CD1c-positive myeloid dendritic cell (primary cell): ENCODE measurements around the gene ITSN2.
"Not testable (repeated sequence)": the region's sequence is repeated elsewhere in the genome, so short reads cannot be mapped to it uniquely, and the experiment has no call there.

Experiments
- DNase-seq: peaks from one replicate; pipeline ENCODE4 v3.0.0-alpha.2; 2016; ENCODE audit errors: extremely low spot score

Gene ITSN2

GRCh38 chr2:24214880-24215279 lies 145.5 kb downstream of the ITSN2 start:
- no peak for DNase-seq

DNA sequence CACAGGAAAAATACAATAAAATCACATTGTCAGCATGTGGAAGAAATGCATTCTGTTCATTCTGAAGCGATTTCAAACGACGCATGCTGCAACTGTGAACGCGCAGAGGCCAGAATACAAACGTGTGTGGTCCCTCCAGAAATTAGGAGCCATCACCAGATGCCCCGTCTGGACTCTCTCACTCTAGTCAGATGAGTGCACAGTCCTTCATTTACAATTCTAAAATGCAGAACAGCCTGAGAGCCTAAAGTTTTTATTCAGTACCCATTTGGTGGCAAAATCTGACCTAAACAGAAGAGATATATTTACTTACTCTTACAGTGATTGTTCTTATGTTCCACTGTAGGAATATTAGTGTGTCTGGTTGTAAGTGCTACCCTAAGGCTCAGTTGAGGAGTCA lies 148.9 kb downstream of the ITSN2 start:
- DNase-seq = no peak

DNA sequence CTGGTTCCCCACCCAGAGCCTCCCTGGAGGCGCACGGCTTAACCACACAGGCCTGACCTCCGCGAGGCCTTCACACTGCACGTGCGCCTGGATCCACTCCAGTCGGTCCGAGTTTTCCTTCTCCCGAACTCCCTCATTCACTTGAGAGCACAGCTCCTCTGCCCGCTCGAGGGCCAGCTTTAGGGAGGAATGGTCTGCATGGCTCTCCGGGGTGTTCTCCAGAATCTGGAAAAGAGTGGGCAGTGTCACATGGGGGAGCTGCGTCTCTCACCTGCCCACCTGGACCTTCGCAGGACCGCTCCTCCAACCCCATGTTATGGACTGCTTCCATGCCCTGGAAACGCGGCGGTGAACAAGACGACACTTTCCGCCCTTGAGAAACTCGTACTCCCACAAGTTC lies 149.6 kb downstream of the ITSN2 start:
- no peak for DNase-seq

DNA sequence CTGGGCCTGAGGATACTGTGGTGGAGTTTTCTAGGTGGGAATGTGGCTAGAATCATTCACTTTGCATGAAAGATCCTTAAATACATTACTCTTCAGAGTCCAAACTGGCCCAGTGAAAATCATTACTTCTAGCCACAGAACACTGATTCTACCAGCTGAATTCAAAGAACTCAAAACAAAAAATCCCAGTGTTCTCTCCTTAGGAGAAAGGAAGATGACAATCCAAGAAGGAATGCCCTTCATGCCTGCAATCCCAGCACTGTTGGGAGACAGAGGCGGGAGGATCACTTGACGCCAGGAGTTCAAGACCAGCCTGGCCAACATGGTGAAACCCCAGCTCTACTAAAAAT lies 150.3 kb downstream of the ITSN2 start:
- no peak for DNase-seq

DNA sequence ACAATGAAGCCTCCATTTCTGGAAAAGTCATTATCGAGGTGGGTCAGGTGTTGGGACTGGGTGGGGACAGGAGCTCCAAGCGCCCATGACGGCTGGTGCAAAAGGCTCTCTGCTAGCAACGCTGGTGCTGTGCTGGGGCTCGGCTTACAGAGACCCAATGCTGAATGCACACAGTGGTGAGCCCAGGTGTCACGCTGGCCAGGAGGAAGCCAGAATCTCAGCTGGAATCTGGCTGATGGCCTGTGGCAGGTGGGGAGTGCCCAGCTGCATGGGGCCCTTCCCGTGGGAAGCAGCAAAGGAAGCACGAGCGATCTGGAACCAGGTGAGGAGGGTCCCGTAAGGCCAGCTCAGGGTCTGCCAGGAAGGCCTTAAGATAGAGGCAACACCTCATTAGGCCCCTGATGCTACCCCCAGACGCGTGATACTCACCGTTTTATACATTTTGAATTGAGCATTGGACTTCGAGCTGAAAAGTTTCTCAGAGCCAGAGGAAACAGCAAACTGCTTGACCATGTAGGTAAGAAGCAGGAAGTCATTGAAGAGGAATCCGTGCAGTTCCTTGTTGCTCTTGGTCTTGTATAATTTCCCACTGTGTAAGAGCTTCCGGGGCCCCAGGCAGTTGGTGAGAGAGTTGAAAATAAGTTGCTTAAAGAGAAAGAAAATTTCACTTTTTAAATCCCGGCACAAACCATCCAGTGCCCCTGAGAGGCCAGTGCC lies 150.8 kb downstream of the ITSN2 start:
- DNase-seq = no peak

GRCh38 chr2:24208490-24208889 lies 151.8 kb downstream of the ITSN2 start:
- no peak for DNase-seq

DNA sequence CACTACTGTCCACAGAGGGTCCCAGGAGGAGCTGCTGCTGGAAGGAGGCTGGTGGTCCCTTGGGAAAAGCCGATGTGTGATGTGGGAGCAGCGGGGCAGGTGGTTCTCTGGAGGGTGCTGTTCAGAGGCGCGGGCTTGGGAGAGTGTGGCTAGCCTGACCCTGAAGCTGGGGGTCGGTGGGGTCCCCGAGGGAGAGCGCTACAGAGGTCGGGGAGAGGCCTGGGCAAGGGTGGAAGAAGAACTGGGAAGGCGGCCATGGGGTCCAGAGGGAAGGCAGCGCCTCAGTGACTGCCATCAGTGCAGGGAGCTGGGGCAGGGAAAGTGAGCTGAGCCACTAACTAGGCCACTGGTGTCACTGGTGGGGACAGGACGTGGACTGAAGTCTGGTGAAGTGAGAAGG lies 153.0 kb downstream of the ITSN2 start:
- no peak for DNase-seq

DNA sequence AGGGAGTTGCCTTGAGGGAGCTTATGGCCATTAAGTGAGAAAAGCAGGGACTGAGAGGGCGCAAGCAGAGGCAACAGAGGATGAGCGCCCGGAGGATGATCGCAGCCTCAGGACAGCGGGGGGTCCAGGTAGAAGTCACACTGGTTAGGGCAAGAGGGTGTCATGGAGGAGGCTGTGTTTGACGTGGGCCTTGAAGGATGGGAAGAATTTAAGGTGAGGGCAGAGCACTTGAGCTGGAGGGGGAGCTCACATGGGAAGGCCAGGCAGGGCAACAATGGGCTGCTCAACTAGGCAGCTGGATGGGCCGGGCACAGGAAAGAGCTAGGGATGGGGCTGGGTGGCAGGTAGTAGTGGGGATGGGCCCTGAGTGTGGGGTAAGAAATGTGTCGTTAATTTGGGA lies 153.6 kb downstream of the ITSN2 start:
- DNase-seq = no peak

DNA sequence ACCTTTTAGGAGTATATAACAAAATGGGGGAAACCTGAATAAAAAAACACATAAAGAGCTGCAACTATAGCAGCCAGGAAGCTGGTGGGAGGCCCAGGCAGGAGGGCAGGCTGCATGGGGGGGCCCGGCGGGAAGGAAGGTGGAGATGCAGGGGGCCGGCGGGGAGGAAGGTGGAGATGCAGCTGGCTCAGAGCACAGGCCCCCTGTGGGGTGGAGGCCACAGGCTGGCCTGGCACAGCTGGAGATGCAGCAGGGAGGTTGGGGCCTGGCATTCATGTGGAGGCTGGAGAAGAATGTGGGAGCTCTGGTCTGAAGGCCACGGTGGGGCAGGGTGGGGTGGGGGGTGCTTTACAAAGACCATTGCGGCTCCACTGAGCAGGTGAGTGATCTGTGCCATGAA lies 154.1 kb downstream of the ITSN2 start:
- DNase-seq = no peak

GRCh38 chr2:24205131-24205530 lies 155.2 kb downstream of the ITSN2 start:
- DNase-seq = no peak

GRCh38 chr2:24204505-24204904 lies 155.8 kb downstream of the ITSN2 start:
- DNase-seq = no peak

DNA sequence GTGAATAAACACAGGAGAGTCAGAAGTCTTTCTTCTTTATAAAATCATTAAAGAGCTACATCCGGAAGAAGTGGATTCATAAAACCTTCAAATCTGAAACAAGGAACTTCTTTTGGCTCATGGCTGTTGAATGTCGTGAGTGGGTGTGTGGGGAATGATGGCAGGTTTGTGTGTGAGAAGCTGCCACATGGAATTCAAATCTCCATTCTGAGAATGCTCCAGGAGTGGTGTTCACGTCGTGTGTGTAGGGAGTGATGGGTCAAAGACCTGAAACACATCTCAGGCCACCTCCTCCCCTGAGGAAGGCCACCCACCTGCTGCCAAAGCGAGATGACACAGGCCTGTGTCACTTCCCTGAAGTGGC lies 156.6 kb downstream of the ITSN2 start:
- no peak for DNase-seq

DNA sequence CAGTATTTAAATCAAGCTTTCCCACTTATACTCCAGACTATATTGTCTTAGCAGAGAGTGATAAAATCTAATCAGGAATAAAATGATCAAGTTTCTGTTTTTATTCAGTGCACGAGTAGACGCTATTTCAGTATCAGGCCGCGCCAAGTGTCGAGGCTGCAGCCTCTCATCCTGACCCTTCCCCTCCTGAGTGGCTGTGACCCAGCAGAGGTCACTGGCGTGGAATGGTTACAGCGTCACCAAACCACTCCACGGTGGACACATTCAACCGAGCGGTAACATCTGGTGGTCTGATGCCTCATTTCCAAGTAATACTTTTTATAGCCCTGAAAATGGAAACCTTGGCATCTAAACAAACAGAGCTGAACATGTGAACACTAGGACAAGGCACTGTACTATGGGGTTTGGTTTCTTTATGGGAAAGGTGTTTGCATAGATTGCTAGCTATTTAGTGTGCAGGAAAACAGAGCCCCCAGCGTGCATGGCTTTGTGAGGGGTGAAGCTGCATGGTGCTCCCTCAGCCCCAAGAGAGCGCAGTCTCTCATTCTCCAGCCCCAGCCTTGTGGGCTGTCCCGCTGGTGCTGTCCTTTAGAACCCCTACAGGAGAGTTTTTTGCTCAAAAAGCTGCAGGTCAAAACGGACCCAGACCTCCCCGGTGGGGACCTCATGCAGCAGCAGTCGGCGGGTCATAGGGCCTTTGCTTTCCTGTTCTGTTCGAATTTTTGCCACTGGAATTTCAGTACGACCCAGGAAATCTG lies 157.1 kb downstream of the ITSN2 start:
- DNase-seq = no peak

DNA sequence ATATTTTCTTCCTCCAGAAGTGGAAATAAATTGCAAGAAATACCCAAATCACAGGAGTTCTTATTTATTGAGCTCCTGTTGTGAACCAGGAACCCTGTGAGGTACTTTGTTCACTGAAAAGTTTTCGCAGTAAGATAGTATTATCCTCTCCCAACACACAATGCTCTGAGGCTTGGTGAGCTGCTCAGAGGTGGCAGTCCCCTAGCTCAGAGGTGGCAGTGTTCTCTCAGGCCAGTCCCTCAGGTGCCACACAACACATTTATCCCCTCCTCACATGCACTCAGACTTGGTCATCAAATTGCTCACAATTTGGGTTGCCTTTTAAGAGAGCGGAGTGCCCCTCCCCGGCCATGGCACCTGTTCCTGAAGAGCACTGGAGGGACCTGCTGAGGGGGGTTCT lies 159.5 kb downstream of the ITSN2 start:
- DNase-seq = no peak

DNA sequence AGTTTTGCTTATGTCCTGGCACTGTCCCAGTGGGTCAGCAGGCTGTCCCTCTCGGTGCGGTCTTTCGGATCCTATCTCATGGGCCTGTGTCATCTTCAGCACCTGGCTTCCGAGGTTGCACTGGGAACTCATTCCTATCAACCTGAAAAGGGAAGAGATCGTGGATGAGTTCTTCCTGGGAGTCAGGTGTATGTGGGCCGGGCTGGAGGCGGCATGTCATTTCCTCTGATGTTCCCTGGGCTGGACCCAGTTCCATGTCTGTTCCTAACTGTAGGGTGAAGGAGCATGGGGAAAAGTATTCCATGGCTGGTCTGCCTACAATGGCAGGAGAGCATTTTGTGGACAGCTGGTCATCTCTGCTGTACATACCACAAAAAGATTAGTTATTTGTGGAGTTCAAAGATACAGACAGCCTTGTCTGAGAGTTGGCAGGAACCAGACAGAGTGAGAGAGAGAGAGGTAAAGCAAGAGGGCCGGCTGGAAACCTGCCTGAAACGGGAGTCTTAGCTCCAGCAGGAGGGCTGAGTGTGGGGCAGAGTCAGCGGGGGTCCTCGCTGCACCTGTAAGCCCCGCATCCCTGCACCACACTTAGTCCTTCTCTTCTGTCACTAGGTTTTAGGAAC lies 160.3 kb downstream of the ITSN2 start:
- no peak for DNase-seq

GRCh38 chr2:24197213-24197612 lies 163.1 kb downstream of the ITSN2 start:
- DNase-seq = not testable (repeated sequence)

- no peak for DNase-seq
Measured at GRCh38 chr2:24191848-24192247, 168.5 kb downstream of the ITSN2 start.

DNA sequence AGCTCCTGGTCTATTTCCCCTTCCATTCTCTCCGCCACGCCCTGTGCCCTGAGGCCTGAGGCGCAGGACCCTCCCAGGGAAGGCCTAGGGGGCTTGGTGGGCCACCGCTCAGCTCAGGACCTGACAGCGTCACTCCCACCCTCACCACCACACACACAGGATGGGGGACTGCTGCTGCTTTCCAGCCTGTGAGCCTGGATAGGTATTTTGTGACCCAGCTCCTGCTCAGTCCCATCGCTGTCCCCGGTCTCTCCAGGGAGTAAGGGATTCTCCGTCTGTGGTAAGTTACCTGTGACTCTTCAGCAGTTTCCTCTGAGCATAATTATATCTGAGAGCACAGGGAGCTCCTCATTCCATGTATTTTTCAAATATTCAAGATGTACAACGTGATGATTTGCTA lies 169.2 kb downstream of the ITSN2 start:
- DNase-seq = no peak

- DNase-seq = no peak
Measured at GRCh38 chr2:24190503-24190902, 169.8 kb downstream of the ITSN2 start.

- DNase-seq = no peak
Measured at GRCh38 chr2:24189551-24189950, 170.8 kb downstream of the ITSN2 start.

- DNase-seq = no peak
Measured at GRCh38 chr2:24183366-24184069, 176.8 kb downstream of the ITSN2 start.

DNA sequence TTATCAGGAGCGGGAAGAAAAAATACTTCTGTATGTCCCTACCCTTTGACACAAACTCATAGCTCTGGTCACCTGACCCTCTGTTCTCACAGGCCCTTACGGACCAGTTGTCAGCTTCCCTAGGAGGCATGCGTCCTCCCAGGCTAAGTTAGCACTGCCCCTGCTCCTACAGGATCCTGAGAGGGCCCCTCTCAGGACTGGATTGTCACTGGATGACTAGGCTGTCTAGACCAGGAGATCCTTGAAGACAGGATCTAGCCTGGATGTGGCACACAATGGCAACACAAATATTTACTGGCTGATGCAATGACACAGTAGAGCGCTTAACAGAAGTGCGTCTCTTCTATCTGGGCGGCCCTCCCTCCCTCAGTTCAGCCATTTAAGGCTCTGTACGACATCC lies 177.8 kb downstream of the ITSN2 start:
- no peak for DNase-seq

- no peak for DNase-seq
Measured at GRCh38 chr2:24181849-24182248, 178.5 kb downstream of the ITSN2 start.
